Dedifferentiated amniotic fluid mesenchymal stem cell (primary cell): ENCODE data around the gene SRRM3.
"Not testable (repeated sequence)": the region's sequence is repeated elsewhere in the genome, so short reads cannot be mapped to it uniquely, and the experiment has no call there.

Experiments used
- DNase-seq: peaks from one replicate; pipeline ENCODE4 v3.0.0-alpha.2; 2016; ENCODE audit errors: extremely low spot score

Gene SRRM3

GRCh38 chr7:76291351-76292212, 89.9 kb downstream of the SRRM3 start:
- DNase-seq: peak; percentile 97

- no peak for DNase-seq
Measured at GRCh38 chr7:76292213-76292573, 90.5 kb downstream of the SRRM3 start.

GRCh38 chr7:76292911-76293310, 91.2 kb downstream of the SRRM3 start:
- DNase-seq: not testable (repeated sequence)

- no peak for DNase-seq
Measured at GRCh38 chr7:76293407-76293901, 91.8 kb downstream of the SRRM3 start.

- peak; percentile 93 for DNase-seq
Measured at GRCh38 chr7:76294344-76295024, 92.8 kb downstream of the SRRM3 start.

- peak; percentile 81 for DNase-seq
Measured at GRCh38 chr7:76296743-76297740, 95.3 kb downstream of the SRRM3 start.

- no peak for DNase-seq
Measured at GRCh38 chr7:76300166-76300731, 98.6 kb downstream of the SRRM3 start.

- DNase-seq: no peak
Measured at GRCh38 chr7:76301000-76301399, 99.3 kb downstream of the SRRM3 start.

- peak; percentile 50 for DNase-seq
Measured at GRCh38 chr7:76302347-76303201, 100.9 kb downstream of the SRRM3 start, which contains the start of gene HSPB1. Gene HSPB1 (plus strand): TSS chr7:76302673. CDS start chr7:76302713, 40 bp downstream.

- DNase-seq: peak; percentile 94
Measured at GRCh38 chr7:76303202-76304147, 101.8 kb downstream of the SRRM3 start.

GRCh38 chr7:76304888-76305375, 103.2 kb downstream of the SRRM3 start:
- no peak for DNase-seq

- not testable (repeated sequence) for DNase-seq
Measured at GRCh38 chr7:76308874-76309273, 107.2 kb downstream of the SRRM3 start.

- not testable (repeated sequence) for DNase-seq
Measured at GRCh38 chr7:76309341-76310101, 107.8 kb downstream of the SRRM3 start.

GRCh38 chr7:76310102-76310957, 108.6 kb downstream of the SRRM3 start:
- no peak for DNase-seq

- DNase-seq: not testable (repeated sequence)
Measured at GRCh38 chr7:76311838-76312237, 110.1 kb downstream of the SRRM3 start.

GRCh38 chr7:76314042-76314721, 112.5 kb downstream of the SRRM3 start:
- peak; percentile 90 for DNase-seq

GRCh38 chr7:76314740-76315139, 113.0 kb downstream of the SRRM3 start:
- DNase-seq: not testable (repeated sequence)
